GM21576 (cell line): ENCODE data around the gene PJVK.

Experiments used
- ATAC-seq: cut with Tn5 transposase; IDR thresholded peaks from one replicate; pipeline ENCODE4 v1.9.1; 2021; ENCODE audit warnings: mild to moderate bottlenecking, moderate library complexity; ENCODE audit not compliant: unreplicated experiment

PJVK gene

GRCh38 chr2:178480227-178481181 is 29.3 kb downstream of the PJVK start, which contains the start of gene PLEKHA3:
TSS of gene PLEKHA3 (plus strand) at chr2:178480457. CDS start at chr2:178480870, 413 bp downstream.
- ATAC-seq = peak; percentile 58

DNA sequence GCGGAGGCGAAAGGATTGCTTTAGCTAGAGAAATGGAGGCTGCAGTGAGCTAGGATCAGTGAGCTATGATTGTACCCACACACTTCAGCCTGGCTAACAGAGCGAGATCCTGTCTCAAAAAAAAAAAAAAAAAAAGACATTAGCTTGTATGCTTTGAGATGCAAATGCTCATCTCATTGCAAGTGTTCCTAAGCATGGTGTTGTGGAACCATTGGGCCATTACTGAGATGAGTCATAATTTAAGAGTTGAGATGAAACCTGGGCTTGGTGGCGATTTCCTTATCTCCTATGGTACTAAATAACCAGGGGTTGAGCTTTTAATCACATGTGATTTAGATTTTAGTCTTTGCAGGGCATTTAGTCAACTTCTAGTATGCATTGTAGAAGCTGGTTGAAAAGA is 31.3 kb downstream of the PJVK start:
- ATAC-seq = peak; percentile 34

GRCh38 chr2:178484245-178485041 is 33.3 kb downstream of the PJVK start:
- ATAC-seq = no peak

DNA sequence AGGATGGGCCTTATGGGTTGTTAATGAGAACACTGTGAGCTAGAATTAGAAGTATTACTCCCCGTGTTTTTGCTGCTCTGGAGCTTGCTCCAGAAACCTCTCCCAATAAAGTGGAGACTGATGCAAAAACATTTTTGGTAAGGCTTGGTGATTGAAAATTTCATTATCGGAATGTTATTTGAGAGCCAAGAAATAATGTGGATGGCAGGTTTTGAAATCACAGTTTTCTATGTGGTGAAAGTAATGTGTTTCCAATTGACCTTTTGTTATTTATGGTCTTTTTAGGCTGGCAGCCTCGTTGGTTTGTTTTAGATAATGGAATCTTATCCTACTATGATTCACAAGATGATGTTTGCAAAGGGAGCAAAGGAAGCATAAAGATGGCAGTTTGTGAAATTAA is 34.2 kb downstream of the PJVK start:
- ATAC-seq = no peak

GRCh38 chr2:178491612-178492011 is 40.4 kb downstream of the PJVK start:
- no peak for ATAC-seq

DNA sequence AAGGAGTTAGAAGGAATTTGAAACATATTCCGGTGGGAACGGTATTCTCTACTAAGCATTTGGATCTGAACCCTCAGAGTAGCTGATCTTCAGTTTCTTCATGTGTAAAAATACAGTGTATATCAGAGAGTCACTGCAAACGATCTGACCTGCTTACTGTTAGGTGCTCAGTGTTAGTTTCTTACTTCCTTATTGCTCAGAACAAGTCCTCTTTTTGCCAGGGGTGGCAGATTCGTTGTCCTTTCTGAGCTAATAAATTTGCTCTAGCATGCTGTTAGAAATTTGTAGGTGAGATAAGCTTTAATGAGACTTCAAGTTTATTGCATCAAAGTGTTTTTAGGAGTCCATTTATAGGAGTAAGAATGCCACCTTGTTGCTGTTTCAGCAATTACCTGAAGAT is 44.9 kb downstream of the PJVK start:
- ATAC-seq = no peak

DNA sequence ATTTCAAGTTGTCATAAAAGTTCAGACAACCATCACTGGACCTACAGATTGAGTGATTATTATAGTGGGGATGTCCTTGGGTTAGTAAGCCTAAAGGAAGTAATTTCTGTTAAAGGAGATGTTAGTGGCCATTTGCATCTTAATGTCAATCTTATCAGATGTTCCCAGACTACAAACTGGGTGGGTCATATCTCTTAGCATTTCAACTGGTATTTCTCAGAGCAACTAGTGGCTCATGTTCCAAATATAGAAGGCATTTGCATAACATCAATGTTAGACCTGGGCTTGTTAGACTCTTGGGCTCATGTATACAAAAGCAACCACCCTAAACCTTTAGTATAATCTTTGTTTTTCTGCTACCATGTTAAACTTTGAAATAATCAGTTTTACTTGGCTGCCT is 47.0 kb downstream of the PJVK start:
- ATAC-seq = peak; percentile 82

GRCh38 chr2:178499640-178500039 is 48.5 kb downstream of the PJVK start:
- no peak for ATAC-seq

- ATAC-seq = no peak
These were observed 51.6 kb downstream of the PJVK start for GRCh38 chr2:178502751-178503150.

DNA sequence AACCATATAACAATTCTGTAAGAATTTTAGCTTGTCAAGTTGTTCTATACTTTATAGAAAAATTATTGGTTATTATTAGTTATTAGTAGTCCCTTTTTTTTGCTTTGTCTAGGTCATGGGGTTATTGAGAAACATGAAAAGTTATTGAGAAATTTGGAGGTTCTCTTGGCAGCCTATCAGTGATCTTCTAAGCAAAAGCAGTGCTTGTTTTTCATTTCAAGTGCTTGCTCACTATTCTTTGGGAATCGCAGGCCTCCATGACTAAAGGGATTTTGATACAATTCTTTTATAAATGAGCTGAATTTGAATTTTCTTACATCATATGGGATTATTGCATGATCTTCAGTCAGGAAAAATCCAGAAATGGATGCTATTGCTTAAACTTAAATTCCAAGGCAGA is 54.9 kb downstream of the PJVK start:
- ATAC-seq = no peak

GRCh38 chr2:178506524-178506923 is 55.3 kb downstream of the PJVK start:
- ATAC-seq = no peak

DNA sequence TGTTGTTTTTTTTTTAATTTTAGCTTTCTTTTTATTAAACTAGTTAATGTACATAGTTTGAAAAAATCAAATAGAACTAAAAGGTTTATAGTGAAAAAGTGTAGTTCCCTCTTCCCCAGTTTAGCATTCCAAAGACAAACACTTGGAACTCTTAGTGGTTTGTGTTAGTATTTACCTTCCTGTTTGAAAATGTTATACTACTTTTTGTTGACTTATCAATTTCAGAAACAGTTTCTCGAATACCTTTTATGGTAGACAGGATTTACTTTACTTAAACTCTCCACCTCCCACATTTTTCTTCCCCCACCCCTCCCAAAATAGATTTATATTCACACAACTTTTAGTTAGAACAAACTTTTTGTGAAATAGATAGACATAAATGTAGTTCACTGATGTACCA is 55.8 kb downstream of the PJVK start:
- no peak for ATAC-seq

DNA sequence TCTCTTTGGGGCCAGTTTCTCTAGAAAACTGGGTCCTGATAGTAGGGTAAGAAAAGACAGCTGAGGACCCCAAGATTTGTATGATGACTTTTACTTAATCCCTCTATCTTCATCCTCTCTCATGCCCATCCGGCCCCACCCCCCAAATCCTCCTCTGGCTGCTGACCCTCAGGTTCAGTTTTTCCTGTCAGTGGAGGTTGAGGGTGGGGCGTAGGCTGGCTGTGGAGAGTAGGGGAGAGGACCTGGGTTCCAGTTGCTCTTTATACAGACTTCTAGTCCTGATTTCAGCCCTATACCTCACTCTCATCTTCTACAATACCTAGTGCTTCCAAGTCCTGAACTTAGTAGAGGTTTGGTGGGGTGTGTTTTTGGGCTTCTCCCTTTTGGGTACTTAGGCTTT is 57.5 kb downstream of the PJVK start:
- ATAC-seq = no peak

DNA sequence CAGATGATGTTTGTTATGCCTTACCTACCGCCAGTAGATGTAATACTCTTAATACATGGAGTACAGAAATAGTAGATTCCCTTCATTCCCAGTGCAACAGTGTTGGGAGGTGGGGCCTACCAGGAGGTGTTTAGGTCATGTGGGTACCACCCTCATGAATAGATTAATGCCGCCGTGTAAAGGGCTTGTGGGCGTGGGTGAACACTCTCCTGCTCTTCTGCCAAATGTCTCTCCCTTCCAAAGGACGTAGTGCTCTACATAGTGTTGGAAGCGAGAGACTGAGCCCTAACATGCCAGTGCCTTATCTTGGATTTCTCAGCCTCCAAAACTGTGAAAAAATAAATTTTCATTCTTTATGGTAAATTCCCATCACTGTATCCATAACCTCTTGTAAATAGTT is 59.2 kb downstream of the PJVK start:
- no peak for ATAC-seq
